GM23248 (cell line): ENCODE results near the gene RASA2. TPM values are rescaled to one million over a fixed set of nuclear protein-coding genes. Genes with fewer than 3 reads are reported as not detected.
"Not testable (repeated sequence)": the region's sequence is repeated elsewhere in the genome, so short reads cannot be mapped to it uniquely, and the experiment has no call there.

Experiments used
- DNase-seq: peaks from one replicate; pipeline ENCODE4 v3.0.0-alpha.2; 2015
- H2AFZ ChIP-seq: fragments of 200-600 bp; sonication (generic); 2 replicates; pipeline ENCODE4 v1.6.1; 2016; ENCODE audit warnings: antibody characterized with exemption
- H3F3A ChIP-seq: fragments of 200-600 bp; sonication (generic); 2 replicates; pipeline ENCODE4 v1.6.1; 2016; ENCODE audit warnings: mild to moderate bottlenecking, antibody characterized with exemption, mixed run types; ENCODE audit not compliant: insufficient read depth
- H3K27ac ChIP-seq: fragments of 200-600 bp; sonication (generic); 2 replicates; pipeline ENCODE4 v1.5.1; 2016; ENCODE audit warnings: mild to moderate bottlenecking
- H3K27me3 ChIP-seq: fragments of 200-600 bp; sonication (generic); replicated peaks from 2 replicates; pipeline ENCODE4 v1.6.1; 2016; ENCODE audit warnings: mild to moderate bottlenecking; ENCODE audit not compliant: insufficient read depth
- H3K36me3 ChIP-seq: fragments of 200-600 bp; sonication (generic); 2 replicates; pipeline ENCODE4 v1.6.1; 2016; ENCODE audit warnings: low read depth, mild to moderate bottlenecking
- H3K4me1 ChIP-seq: fragments of 200-600 bp; sonication (generic); 2 replicates; pipeline ENCODE4 v1.6.1; 2016; ENCODE audit warnings: mild to moderate bottlenecking; ENCODE audit not compliant: insufficient read depth
- H3K4me2 ChIP-seq: fragments of 200-600 bp; sonication (generic); one replicate; pipeline ENCODE4 v1.6.1; 2016; ENCODE audit warnings: mild to moderate bottlenecking; ENCODE audit not compliant: unreplicated experiment
- H3K4me3 ChIP-seq: fragments of 200-600 bp; sonication (generic); 2 replicates; pipeline ENCODE4 v1.5.1; 2016; ENCODE audit warnings: mild to moderate bottlenecking
- H3K79me2 ChIP-seq: fragments of 200-600 bp; sonication (generic); 2 replicates; pipeline ENCODE4 v1.6.1; 2016; ENCODE audit warnings: mild to moderate bottlenecking; ENCODE audit not compliant: insufficient read depth
- H3K9ac ChIP-seq: fragments of 200-600 bp; sonication (generic); 2 replicates; pipeline ENCODE4 v1.6.1; 2016; ENCODE audit warnings: mild to moderate bottlenecking
- H3K9me2 ChIP-seq: fragments of 200-600 bp; sonication (generic); 2 replicates; pipeline ENCODE4 v1.6.1; 2016; ENCODE audit warnings: mixed run types, mild to moderate bottlenecking, moderate library complexity; ENCODE audit not compliant: insufficient read depth
- H3K9me3 ChIP-seq: fragments of 200-600 bp; sonication (generic); one replicate; pipeline ENCODE4 v1.6.1; 2017; ENCODE audit warnings: low read depth
- H4K20me1 ChIP-seq: fragments of 200-600 bp; sonication (generic); 2 replicates; pipeline ENCODE4 v1.6.0; 2016; ENCODE audit not compliant: insufficient read depth
- EZH2 ChIP-seq: fragments of 200-600 bp; sonication (generic); IDR thresholded peaks from 2 replicates; pipeline ENCODE4 v1.6.1; 2018; ENCODE audit warnings: antibody characterized with exemption, mild to moderate bottlenecking; ENCODE audit not compliant: insufficient read depth, poor library complexity, severe bottlenecking
- EZH2phosphoT487 ChIP-seq: fragments of 200-600 bp; sonication (generic); IDR thresholded peaks from 2 replicates; pipeline ENCODE4 v1.6.1; 2018; ENCODE audit warnings: antibody characterized with exemption, moderate library complexity, mild to moderate bottlenecking, low read depth; ENCODE audit not compliant: insufficient read depth
- WGBS, 2 experiments: methylation state at CpG; one replicate each; pipeline ENCODE4 v1.1.6; 2015 to 2017; ENCODE audit warnings: low lambda C conversion rate in 2 of 2, low coverage in 1 of 2; ENCODE audit errors: missing lambda C conversion rate in 2 of 2; 5-methylcytosine and 5-hydroxymethylcytosine counted together
- in situ Hi-C: fragments of 300-500 bp; cut with MboI; formaldehyde crosslinking; loops from 2 replicates; pipeline ENCODE4 v1.15.0; 2020
- polyA plus RNA-seq: library from polyadenylated mRNA; unstranded; fragments of >200 nt; fragmentation: Nextera tagmentation; extraction: Ambion mirVana; gene quantifications from 2 replicates; pipeline ENCODE4 v1.2.1, GENCODE V29; 2016
- total RNA-seq: library from RNA; depleted of rRNA; stranded (reverse); fragments of >200 nt; shearing (Covaris generic); gene quantifications from 2 replicates; pipeline ENCODE4 v1.2.3, GENCODE V29; 2014

Gene RASA2
- total and polyA plus RNA-seq, 2 experiments from 2014 or later: 16.9 to 18.8 TPM

DNA sequence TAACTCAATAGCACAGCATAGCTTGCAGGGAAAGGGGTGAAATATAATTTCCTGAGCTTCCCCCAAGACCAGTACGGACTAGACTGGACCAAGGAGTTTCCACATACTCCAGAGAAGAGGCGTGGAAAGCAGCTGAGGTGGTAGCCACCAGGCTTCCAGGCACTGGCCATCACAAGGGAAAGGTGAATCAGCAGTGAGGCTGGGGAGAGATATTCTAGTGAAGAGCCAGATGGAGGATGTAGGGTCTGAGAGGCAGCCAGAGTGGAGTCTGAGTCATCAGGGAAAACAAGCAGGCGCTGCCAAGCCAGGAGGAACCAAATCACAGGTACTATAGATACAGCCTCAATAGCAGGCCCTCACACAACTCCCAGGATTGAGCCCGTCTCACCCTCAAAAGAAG, 9.6 kb upstream of the RASA2 start:
- peaks cover 20% of the 10 kb centered on the region; the same call in 1 of the 2 replicates for H3F3A ChIP-seq
- H3K27me3 ChIP-seq: no peaks in the 10 kb centered on the region
- H3K9ac ChIP-seq: peak overlapping the region; percentile 57
- H3K4me2 ChIP-seq: no peak overlapping the region
- DNase-seq: peak; percentile 94
- peak overlapping the region; percentile 57 for H3K27ac ChIP-seq
- WGBS, 2 experiments: 45 to 52% methylated on average over 4 of the region's 4 CpGs
- no peak overlapping the region for H3K4me3 ChIP-seq
- TF ChIP-seq EZH2phosphoT487 (no peak), EZH2 (no peak)
- H3K9me2 ChIP-seq: no peaks in the 10 kb centered on the region
- H3K36me3 ChIP-seq: no peaks in the 10 kb centered on the region
- no peaks in the 10 kb centered on the region for H3K79me2 ChIP-seq
- no peaks in the 10 kb centered on the region for H4K20me1 ChIP-seq
- peaks cover 15% of the 10 kb centered on the region for H3K4me1 ChIP-seq
- in situ Hi-C loops: no loop called here
- 0 out of 2 replicates have a peak overlapping the region, but pooled peaks have one; percentile 25 for H2AFZ ChIP-seq
- H3K9me3 ChIP-seq: no peaks in the 10 kb centered on the region

DNA sequence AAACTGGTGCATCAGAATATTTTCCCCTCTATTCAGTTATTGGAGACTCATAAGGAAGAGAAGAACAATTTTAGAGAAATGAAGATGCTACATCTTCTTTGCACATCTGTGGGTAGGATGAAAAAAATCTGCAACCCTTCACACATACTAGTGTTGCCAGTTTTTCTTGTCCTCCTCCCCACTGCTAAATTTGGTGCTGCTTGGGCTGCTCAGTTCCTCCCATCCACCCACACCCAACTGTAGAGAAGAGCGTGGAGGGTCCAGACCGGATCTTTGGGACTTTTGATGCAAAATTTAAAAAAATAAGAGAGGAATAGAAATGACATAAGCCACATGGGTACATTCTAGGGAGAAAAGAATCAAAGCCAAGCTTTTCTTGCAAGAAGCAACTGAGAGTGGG, 8.7 kb upstream of the RASA2 start:
- H4K20me1 ChIP-seq: no peaks in the 10 kb centered on the region
- H3K9ac ChIP-seq: no peak overlapping the region
- H3K27me3 ChIP-seq: no peaks in the 10 kb centered on the region
- in situ Hi-C loops: no loop called here
- H3F3A ChIP-seq: peaks cover 21% of the 10 kb centered on the region; the same call in 1 of the 2 replicates
- H3K9me2 ChIP-seq: no peaks in the 10 kb centered on the region
- H3K79me2 ChIP-seq: no peaks in the 10 kb centered on the region
- H3K4me1 ChIP-seq: peaks cover 24% of the 10 kb centered on the region
- H3K9me3 ChIP-seq: no peaks in the 10 kb centered on the region
- TF ChIP-seq EZH2 (no peak), EZH2phosphoT487 (no peak)
- no peak overlapping the region for H3K4me3 ChIP-seq
- H3K27ac ChIP-seq: no peak overlapping the region
- H3K4me2 ChIP-seq: no peak overlapping the region
- no peak overlapping the region for H2AFZ ChIP-seq
- no peak for DNase-seq
- no peaks in the 10 kb centered on the region for H3K36me3 ChIP-seq
- WGBS, 2 experiments: 67 to 69% methylated on average over 2 of the region's 2 CpGs

DNA sequence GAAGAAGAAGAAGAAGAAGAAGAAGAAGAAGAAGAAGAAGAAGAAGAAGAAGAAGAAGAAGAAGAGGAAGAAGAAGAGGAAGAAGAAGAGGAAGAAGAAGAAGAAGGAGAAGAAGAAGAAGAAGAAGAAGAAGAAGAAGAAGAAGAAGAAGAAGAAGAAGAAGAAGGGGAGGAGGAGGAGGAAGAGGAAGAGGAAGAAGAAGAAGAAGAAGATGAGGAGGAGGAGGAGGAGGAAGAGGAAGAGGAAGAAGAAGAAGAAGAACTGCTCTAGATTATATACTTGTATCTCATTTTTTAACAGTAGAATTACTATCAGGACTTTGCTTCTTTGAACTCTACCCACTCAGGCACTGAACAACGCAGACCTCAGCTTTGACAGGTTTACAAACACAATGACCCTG, 8.0 kb upstream of the RASA2 start:
- H3K9me2 ChIP-seq, H3K4me2 ChIP-seq, H3K9ac ChIP-seq, H3K36me3 ChIP-seq, H3K79me2 ChIP-seq, DNase-seq, H3K27ac ChIP-seq, H3K27me3 ChIP-seq, H3K4me3 ChIP-seq, H4K20me1 ChIP-seq, in situ Hi-C loops, H2AFZ ChIP-seq, H3K9me3 ChIP-seq: not testable (repeated sequence)
- Histone ChIP-seq H3F3A (peaks cover 24% of the 10 kb centered on the region; the same call in 1 of the 2 replicates), H3K4me1 (peaks cover 30% of the 10 kb centered on the region)
- WGBS, 2 experiments: 94 to 98% methylated on average over 1 of the region's 1 CpG

DNA sequence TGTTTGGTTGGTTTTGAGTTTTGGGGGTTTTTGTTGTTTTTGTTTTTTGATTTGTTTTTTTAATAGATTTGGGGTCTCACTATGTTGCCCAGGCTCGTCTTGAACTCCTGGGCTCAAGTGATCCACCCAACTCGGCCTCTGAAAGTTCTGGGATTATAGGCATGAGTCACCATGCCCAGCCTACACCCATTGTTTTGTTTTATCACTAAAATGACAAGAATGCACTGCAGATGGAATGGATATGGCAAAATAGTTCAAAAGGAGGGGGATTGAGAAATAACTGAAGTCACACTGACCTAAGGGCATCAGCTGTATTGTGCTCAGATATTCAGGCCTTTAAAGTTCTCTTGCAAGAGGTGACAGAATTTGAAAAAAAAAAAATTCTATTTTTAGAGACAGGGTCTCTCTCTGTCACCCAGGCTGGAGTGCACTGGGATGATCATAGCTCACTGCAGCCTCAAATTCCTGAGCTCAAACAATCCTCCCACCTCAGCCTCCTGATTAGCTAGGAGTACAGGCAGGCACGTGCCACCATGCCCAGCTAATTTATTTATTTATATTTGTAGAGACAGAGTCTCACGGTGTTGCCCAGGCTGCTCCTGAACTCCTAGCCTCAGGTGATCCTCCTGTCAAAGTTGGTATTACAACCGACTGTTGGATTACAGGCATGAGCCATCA, 4.4 kb upstream of the RASA2 start:
- whole genome bisulfite sequencing, 2 experiments: 41 to 42% methylated on average over 5 of the region's 5 CpGs
- no peaks in the 10 kb centered on the region for H3K36me3 ChIP-seq
- H3K79me2 ChIP-seq: no peaks in the 10 kb centered on the region
- H3K9ac ChIP-seq: no peak overlapping the region
- H3K27me3 ChIP-seq: no peaks in the 10 kb centered on the region
- H4K20me1 ChIP-seq: no peaks in the 10 kb centered on the region
- no peak overlapping the region for H3K4me3 ChIP-seq
- H3K9me3 ChIP-seq: no peaks in the 10 kb centered on the region
- peak; percentile 84 for DNase-seq
- no peak overlapping the region for H2AFZ ChIP-seq
- peaks cover 32% of the 10 kb centered on the region for H3K4me1 ChIP-seq
- no peaks in the 10 kb centered on the region for H3K9me2 ChIP-seq
- in situ Hi-C loops: no loop called here
- TF ChIP-seq EZH2phosphoT487: no peak
- no peak for TF ChIP-seq EZH2
- no peak overlapping the region for H3K4me2 ChIP-seq
- peak overlapping the region; percentile 24; the same call in 1 of the 2 replicates for H3K27ac ChIP-seq
- H3F3A ChIP-seq: peaks cover 42% of the 10 kb centered on the region
